ENCODE results near the gene GBF1.

Gene GBF1

DNA sequence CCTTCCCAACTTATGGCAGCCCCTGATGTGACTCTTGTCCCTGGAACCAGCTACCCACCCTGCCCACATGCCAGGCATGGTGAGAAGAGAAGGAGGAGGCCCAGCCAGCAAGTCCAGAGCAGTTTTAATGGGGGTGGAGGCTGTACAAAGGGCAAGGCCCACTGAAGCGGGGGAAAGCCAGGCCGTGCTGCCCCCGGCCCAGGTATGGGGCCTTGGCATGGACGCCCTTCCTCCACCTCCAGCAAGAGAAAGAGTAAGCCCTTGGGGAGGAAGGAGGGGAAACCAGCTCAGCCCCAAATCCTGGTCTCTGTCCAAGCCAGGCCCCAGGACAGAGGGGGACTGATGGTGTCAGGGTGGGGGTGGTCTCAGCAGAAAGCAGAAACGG, 157.2 kb downstream of the GBF1 start:
- TF ChIP-seq GATA2 (IDR thresholded peaks at IDR 0.05; ENCODE audit: low read depth, low read length) (no peak), GATA3 (IDR thresholded peaks at IDR 0.05; ENCODE audit: low read depth, low read length) (no peak)

GRCh38 chr10:102403115-102403514, 157.8 kb downstream of the GBF1 start:
- no peak for TF ChIP-seq GATA3 (IDR thresholded peaks at IDR 0.05; ENCODE audit: low read depth, low read length)
- no peak for TF ChIP-seq GATA2 (IDR thresholded peaks at IDR 0.05; ENCODE audit: low read depth, low read length)

GRCh38 chr10:102404361-102405107, 159.2 kb downstream of the GBF1 start:
- TF ChIP-seq GATA3 (IDR thresholded peaks at IDR 0.05; ENCODE audit: low read depth, low read length): no peak
- no peak for TF ChIP-seq GATA2 (IDR thresholded peaks at IDR 0.05; ENCODE audit: low read depth, low read length)

DNA sequence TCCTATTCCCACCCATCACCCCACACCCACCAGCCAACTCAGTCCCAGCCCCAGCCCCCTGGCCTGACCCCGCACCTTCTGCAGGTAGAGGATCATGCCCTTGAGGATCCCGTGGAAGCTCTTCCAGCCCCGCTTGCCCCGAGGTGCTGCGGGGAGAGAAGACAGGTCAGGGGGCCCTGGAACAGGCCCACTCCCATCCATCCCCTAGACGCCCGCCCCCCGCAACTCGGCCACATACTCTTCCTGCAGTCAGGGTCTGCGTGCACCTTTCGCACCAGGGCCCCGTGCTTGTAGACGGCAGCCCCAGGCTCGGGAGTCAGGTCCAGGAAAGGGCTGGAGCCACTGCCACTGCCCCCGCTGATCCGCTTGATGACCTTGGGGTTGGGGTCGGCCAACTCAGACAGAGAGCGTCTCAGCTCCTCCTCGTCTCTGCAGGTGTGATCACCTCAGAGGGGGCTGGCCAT, 159.8 kb downstream of the GBF1 start:
- TF ChIP-seq GATA3 (IDR thresholded peaks at IDR 0.05; ENCODE audit: low read depth, low read length) (no peak), GATA2 (IDR thresholded peaks at IDR 0.05; ENCODE audit: low read depth, low read length) (no peak)

GRCh38 chr10:102405632-102406031, 160.3 kb downstream of the GBF1 start:
- TF ChIP-seq GATA2 (IDR thresholded peaks at IDR 0.05; ENCODE audit: low read depth, low read length): no peak
- no peak for TF ChIP-seq GATA3 (IDR thresholded peaks at IDR 0.05; ENCODE audit: low read depth, low read length)

GRCh38 chr10:102406815-102407214, 161.5 kb downstream of the GBF1 start:
- TF ChIP-seq GATA3 (IDR thresholded peaks at IDR 0.05; ENCODE audit: low read depth, low read length) (no peak), GATA2 (IDR thresholded peaks at IDR 0.05; ENCODE audit: low read depth, low read length) (no peak)

GRCh38 chr10:102407425-102408130, 162.2 kb downstream of the GBF1 start:
- no peak for TF ChIP-seq GATA2 (IDR thresholded peaks at IDR 0.05; ENCODE audit: low read depth, low read length)
- TF ChIP-seq GATA3 (IDR thresholded peaks at IDR 0.05; ENCODE audit: low read depth, low read length): no peak

DNA sequence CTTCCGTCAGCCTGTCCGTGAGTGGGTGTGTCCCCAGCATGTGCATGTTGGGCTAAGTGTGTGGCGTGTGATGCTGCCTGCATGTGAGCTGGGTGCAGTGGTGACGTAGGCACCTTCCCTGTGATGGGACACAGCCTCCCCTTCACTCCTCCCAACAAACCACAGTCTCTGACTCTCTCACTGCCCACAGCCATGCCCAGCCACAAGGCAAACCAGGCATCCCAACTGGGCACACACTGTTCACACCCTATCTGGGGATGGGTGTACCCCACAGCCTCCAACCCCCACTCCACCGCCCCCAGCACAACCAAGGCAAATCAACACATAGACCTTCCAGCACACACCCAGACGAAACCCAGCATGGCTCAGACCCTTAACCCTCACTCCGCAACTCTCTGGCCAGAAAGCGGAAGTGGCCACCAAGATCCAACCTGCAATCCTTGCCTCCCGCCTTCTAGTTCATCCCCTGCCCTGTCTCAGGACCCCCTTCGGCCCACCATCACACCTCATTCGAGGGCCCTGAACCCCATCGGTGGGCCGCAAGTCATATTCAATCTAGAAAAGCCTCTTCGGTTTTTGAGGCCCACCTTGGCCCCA, 162.9 kb downstream of the GBF1 start:
- TF ChIP-seq GATA2 (IDR thresholded peaks at IDR 0.05; ENCODE audit: low read depth, low read length): no peak
- no peak for TF ChIP-seq GATA3 (IDR thresholded peaks at IDR 0.05; ENCODE audit: low read depth, low read length)

DNA sequence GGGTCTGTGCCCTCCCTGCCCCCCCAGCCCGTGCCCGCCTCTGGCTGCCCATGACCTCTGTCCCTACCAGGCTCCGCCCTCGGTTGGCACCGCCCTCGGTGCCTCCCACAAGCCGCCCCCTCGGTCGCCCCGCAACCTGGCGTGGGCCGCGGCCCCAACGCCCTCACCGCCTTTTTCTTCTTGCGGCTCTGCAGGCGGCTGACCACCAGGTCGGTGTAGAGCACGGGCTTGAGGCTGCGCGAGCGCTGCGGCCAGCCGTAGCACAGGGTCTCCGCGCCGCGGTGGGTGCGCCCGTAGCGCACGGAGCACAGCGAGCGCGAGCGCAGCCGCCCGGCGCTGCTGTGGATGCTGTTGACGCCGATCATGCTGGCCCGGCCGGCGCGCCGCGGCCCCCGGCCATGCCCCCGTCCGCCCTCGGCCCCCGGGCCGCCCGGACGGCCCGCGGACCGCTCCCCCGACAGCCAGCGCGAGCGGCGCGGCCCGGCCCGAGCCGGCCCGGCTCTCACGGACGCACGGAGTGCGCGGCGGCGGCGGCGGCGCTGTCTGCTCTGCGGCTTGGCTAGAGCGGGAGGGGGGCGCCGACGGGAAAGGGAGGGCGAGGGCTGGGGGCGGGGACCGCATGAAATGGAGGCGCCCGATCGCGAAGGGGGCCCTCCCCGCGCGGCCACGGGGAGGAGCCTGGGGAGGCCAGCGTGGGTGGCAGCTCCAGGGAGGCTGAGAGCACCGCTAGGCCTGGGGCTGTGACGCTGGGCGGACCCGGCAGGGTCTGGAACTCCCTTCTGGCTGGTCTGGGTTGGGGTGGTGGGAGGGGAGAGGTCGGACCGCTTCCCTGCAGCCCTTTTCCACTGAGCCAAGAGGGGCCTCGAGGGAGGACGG, 163.6 kb downstream of the GBF1 start:
- TF ChIP-seq GATA2 (IDR thresholded peaks at IDR 0.05; ENCODE audit: low read depth, low read length) (no peak), GATA3 (IDR thresholded peaks at IDR 0.05; ENCODE audit: low read depth, low read length) (no peak)

DNA sequence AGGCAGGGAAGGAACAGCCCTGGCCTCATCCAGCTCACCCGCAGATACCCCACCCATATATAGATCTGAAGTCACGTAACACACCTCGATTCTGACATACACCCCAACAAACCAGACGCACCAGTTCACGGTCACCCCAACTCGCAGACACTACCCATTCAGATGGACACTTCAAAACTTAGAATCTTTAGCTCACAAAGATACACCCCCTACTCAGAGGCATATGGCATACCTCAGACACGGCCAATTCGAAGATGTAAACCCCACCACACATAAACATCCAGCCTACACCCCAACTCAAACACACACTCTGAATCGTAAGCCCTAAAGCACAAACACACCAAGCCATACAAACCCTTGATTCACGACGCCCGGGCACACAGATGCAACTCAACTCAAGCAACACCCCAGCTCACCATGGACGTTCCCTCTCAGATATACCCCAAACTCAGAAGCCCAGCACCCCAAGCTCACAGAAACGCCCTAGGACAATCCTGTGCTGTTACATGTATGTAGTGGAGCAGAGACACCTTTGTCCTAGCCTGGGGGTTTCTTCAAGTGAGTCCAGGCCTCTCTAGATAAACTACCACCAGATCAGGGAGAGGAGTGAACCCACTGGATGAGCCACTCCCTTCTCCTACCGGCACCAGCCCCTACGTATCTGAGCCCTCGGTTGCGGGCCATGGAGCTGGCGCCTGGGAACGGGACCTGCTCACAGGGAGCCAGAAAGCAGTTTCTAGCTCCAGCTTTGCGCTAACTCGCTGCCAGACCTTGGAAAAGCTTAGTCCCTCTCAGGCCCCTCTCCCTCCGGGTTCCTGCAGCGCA, 164.5 kb downstream of the GBF1 start:
- TF ChIP-seq GATA3 (IDR thresholded peaks at IDR 0.05; ENCODE audit: low read depth, low read length) (no peak), GATA2 (IDR thresholded peaks at IDR 0.05; ENCODE audit: low read depth, low read length) (no peak)

DNA sequence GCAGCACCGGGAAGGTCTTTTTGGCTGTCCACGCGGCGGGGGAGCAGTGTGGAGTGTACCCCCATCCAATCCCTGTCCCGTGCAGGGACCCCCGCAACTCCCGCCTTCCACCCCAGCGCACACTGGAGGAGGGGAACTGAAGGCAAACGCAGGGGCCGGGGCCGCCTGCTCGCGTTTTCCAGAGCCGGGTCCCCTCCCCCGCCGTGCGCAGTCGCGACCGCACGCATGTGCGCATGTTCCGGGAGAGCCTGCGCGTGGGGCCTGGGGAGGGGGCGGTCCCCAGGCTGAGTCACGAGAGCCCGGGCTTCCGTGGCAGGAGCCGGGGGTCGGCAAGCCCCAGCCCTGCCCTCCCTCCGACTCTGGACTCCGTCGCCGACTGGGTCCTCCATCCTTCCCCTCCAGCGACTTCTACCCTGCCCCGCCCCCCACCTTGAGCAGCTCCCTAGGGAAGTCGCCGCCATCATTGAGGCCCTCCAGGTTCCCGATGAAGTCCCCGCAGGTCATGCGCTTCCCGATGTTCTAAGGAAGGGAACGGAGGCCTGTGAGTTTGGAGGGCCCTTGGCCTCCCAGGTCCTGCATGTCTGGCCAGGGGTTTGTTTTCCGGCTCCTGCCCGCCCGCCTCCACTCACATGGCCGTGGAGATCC, 165.2 kb downstream of the GBF1 start:
- no peak for TF ChIP-seq GATA2 (IDR thresholded peaks at IDR 0.05; ENCODE audit: low read depth, low read length)

DNA sequence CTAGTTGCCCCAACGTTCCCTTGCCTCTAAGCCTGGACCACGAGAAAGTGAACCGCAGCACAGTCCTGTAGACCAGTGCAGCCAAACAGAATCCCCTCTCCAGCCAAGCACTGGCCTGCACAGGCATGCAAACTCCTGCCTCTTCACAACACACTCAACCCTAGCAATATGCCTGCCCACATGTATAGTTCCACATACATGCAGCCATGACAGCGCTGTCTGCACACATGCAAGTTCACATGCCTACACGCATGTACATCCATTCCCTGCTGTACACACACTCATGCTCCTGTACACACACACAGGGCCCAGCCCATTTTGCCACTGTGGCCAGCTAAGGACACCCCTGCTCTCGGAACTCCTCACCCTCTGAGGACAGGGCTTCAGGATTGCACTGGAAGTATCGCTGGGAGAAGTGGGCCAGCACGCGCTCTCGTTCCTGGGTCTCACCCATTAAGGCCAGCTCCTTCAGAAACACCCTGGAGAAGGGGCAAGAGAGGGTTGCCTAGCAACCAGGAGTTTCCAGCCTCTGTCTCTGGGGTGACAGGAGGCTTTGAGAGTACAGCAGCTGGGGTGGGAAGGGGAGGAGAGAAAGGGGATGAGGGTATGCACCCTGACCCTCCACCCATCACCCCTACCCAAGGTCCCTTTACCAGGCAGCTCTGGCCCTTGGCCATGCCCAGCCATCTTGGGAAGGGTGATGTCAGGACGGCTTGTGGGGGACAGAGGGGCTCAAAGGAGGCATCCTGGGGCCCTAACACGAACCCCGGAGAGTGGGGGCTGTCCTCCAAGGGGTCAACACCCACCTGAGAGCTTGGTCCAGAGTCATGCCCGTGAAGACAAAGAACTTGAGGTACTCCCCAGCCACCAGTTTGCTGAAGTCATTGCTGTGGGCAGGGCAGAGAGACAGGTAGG, 166.3 kb downstream of the GBF1 start:
- TF ChIP-seq GATA3 (IDR thresholded peaks at IDR 0.05; ENCODE audit: low read depth, low read length) (no peak), GATA2 (IDR thresholded peaks at IDR 0.05; ENCODE audit: low read depth, low read length) (no peak)

Measured in SH-SY5Y (cell line).